ENCODE measurements around the gene TFR2.
A peak's percentile ranks its signal among the peaks of the same experiment; 100 is the strongest.

The TFR2 gene

GRCh38 chr7:100572281-100572948 lies 68.9 kb downstream of the TFR2 start:
- DNase-seq (ENCODE audit: low spot score), result peak; percentile 4

GRCh38 chr7:100571829-100572116 lies 69.6 kb downstream of the TFR2 start:
- DNase-seq (ENCODE audit: low spot score), result no peak

GRCh38 chr7:100570954-100571828 lies 70.2 kb downstream of the TFR2 start:
- no peak for DNase-seq (ENCODE audit: low spot score)
